Erythroblast (primary cell): Measurements from ENCODE around the gene BIN1.

Experiments used
- GATA1 ChIP-seq: IDR thresholded peaks from 2 replicates; pipeline ENCODE4 v1.6.1; 2011; ENCODE audit warnings: low read depth, mild to moderate bottlenecking, control low read depth, low read length, moderate library complexity
- POLR2A ChIP-seq: IDR thresholded peaks from 2 replicates; pipeline ENCODE4 v1.6.1; 2011; ENCODE audit warnings: mild to moderate bottlenecking, low read length

DNA sequence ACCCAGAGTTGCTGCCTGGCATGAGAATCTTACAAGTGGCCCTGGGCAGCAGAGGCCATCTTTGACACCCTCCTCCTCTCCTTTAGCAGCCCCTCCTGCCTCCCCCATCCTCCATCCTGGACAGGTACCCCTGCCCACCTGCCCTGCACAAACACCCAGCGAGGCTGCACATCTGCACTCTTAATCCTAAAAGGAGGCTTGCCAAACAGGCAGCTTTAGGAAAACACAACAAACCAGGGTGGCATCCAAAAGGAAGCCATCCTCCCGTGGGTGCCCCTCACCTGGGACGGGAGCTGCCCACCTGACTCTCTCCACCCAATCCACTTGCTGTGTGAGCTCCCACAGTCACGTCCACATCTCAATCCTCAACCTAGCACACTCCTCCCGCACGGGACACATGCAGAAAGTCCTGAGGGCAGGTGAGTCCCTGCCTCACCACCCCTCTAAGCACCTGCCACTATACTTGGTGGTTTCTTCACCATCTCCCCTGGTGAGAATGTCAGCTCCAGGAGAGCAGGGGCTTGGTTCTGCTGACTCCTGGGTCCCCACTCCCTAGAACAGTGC is 5.8 kb downstream of the BIN1 start:
- TF ChIP-seq POLR2A (no peak), GATA1 (no peak)
